ENCODE results near the gene OAT. TPM values are rescaled to one million over a fixed set of nuclear protein-coding genes. Genes with fewer than 3 reads are reported as not detected.

Gene OAT
- total and polyA plus RNA-seq, 4 donors: 25.1 to 255 (median 69.1) TPM

- Histone ChIP-seq H3K36me3 (ENCODE audit: control insufficient read depth in 4 of 4, insufficient read depth in 3 of 4, low read depth in 1 of 4, low read length in 3 of 4) (no peaks in the 10 kb centered on the region), H3K4me3 (ENCODE audit: low read depth in 1 of 3, low read length in 3 of 3) (peak within 1 kb of the TSS; percentile 64 to 94 (median 80)), H3K4me1 (ENCODE audit: control insufficient read depth in 4 of 4, insufficient read depth in 4 of 4, low read length in 3 of 4) (peaks cover 4 to 37% (median 26%) of the 10 kb centered on the region in 4 donors), H3K27ac (ENCODE audit: low read depth in 1 of 2, low read length in 2 of 2) (peak within 1 kb of the TSS; percentile 70 to 90), H3K27me3 (ENCODE audit: control insufficient read depth in 4 of 4, insufficient read depth in 4 of 4, low read length in 3 of 4) (no peaks in the 10 kb centered on the region), H3K9ac (ENCODE audit: low read depth in 1 of 2, low read length in 2 of 2) (peak within 1 kb of the TSS in 1 of 2 donors; percentile 21), H3K9me3 (ENCODE audit: control insufficient read depth in 4 of 4, low read length in 3 of 4) (no peaks in the 10 kb centered on the region)
- TF ChIP-seq SP1 (IDR thresholded peaks at IDR 0.05) (peak; percentile 15), GABPA (IDR thresholded peaks at IDR 0.05 in 1 of 2, conservative IDR thresholded peaks at IDR 0.05 in 1 of 2) (no peak), YY1 (IDR thresholded peaks at IDR 0.05) (no peak), CTCF (IDR thresholded peaks at IDR 0.05; ENCODE audit: low read depth, low read length, missing input control) (peak; percentile 33)
- WGBS: 1% methylated on average over 81 of the region's 81 CpGs
- DNase-seq (ENCODE audit: low spot score): peak; percentile 88
These were observed 43.1 kb upstream of the OAT start, which contains the start of gene LHPP for GRCh38 chr10:124461642-124462347. TSS of gene LHPP (plus strand) at chr10:124461823. CDS start at chr10:124461863, 40 bp downstream.

- Histone ChIP-seq H3K9ac (ENCODE audit: low read depth in 1 of 2, low read length in 2 of 2) (no peak overlapping the region), H3K36me3 (ENCODE audit: control insufficient read depth in 4 of 4, insufficient read depth in 3 of 4, low read depth in 1 of 4, low read length in 3 of 4) (no peaks in the 10 kb centered on the region), H3K9me3 (ENCODE audit: control insufficient read depth in 4 of 4, low read length in 3 of 4) (no peaks in the 10 kb centered on the region), H3K27ac (ENCODE audit: low read depth in 1 of 2, low read length in 2 of 2) (no peak overlapping the region), H3K4me3 (ENCODE audit: low read depth in 1 of 3, low read length in 3 of 3) (no peak overlapping the region), H3K27me3 (ENCODE audit: control insufficient read depth in 4 of 4, insufficient read depth in 4 of 4, low read length in 3 of 4) (peaks cover 0 to 3% (median 0%) of the 10 kb centered on the region in 4 donors), H3K4me1 (ENCODE audit: control insufficient read depth in 4 of 4, insufficient read depth in 4 of 4, low read length in 3 of 4) (peaks cover 2 to 20% (median 13%) of the 10 kb centered on the region in 4 donors)
- no peak for DNase-seq (ENCODE audit: low spot score)
- WGBS: 92% methylated on average over 5 of the region's 5 CpGs
- TF ChIP-seq ATF3 (IDR thresholded peaks at IDR 0.05): no peak
- TF ChIP-seq REST (IDR thresholded peaks at IDR 0.05): no peak
- no peak for TF ChIP-seq JUND (IDR thresholded peaks at IDR 0.05)
- no peak for TF ChIP-seq FOXA2 (IDR thresholded peaks at IDR 0.05)
These were observed 41.4 kb upstream of the OAT start for GRCh38 chr10:124460144-124460543.

DNA sequence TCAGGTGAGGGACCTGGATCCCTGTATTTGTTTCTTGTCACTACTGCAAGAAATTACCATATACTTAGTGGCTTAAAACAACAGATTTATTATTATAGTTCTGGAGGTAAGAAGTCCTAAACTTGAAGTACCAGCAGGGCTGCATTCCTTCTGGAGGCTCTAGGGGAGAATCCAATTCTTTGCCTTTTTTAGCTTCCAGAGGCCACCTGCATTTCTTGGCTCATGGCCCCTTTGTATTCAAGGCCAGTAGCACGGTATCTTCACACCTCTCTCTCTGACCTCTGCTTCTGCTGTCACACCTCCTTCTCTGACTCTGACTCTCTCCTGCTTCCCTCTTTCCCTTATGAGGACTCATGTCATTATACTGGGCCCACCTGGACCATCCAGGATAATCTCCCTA lies 40.7 kb upstream of the OAT start:
- Histone ChIP-seq H3K4me3 (ENCODE audit: low read depth in 1 of 3, low read length in 3 of 3) (no peak overlapping the region), H3K27ac (ENCODE audit: low read depth in 1 of 2, low read length in 2 of 2) (no peak overlapping the region), H3K9me3 (ENCODE audit: control insufficient read depth in 4 of 4, low read length in 3 of 4) (no peaks in the 10 kb centered on the region), H3K27me3 (ENCODE audit: control insufficient read depth in 4 of 4, insufficient read depth in 4 of 4, low read length in 3 of 4) (peaks cover 0 to 4% (median 0%) of the 10 kb centered on the region in 4 donors), H3K9ac (ENCODE audit: low read depth in 1 of 2, low read length in 2 of 2) (no peak overlapping the region), H3K36me3 (ENCODE audit: control insufficient read depth in 4 of 4, insufficient read depth in 3 of 4, low read depth in 1 of 4, low read length in 3 of 4) (no peaks in the 10 kb centered on the region), H3K4me1 (ENCODE audit: control insufficient read depth in 4 of 4, insufficient read depth in 4 of 4, low read length in 3 of 4) (peaks cover 0 to 13% (median 8%) of the 10 kb centered on the region in 4 donors)
- 79% methylated on average over 1 of the region's 1 CpG for WGBS
- no peak for DNase-seq (ENCODE audit: low spot score)
- TF ChIP-seq RXRA (IDR thresholded peaks at IDR 0.05): no peak
- no peak for TF ChIP-seq HNF4A (conservative IDR thresholded peaks at IDR 0.05)
- no peak for TF ChIP-seq YY1 (IDR thresholded peaks at IDR 0.05)
- TF ChIP-seq MAX (IDR thresholded peaks at IDR 0.05): no peak
- TF ChIP-seq, protein P1, sequence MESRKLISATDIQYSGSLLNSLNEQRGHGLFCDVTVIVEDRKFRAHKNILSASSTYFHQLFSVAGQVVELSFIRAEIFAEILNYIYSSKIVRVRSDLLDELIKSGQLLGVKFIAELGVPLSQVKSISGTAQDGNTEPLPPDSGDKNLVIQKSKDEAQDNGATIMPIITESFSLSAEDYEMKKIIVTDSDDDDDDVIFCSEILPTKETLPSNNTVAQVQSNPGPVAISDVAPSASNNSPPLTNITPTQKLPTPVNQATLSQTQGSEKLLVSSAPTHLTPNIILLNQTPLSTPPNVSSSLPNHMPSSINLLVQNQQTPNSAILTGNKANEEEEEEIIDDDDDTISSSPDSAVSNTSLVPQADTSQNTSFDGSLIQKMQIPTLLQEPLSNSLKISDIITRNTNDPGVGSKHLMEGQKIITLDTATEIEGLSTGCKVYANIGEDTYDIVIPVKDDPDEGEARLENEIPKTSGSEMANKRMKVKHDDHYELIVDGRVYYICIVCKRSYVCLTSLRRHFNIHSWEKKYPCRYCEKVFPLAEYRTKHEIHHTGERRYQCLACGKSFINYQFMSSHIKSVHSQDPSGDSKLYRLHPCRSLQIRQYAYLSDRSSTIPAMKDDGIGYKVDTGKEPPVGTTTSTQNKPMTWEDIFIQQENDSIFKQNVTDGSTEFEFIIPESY (IDR thresholded peaks at IDR 0.05): no peak
- no peak for TF ChIP-seq JUND (IDR thresholded peaks at IDR 0.05)
- no peak for TF ChIP-seq CTCF (IDR thresholded peaks at IDR 0.05; ENCODE audit: low read depth, low read length, missing input control)
- no peak for TF ChIP-seq NR2F2 (IDR thresholded peaks at IDR 0.05)
- TF ChIP-seq HNF4G (IDR thresholded peaks at IDR 0.05): no peak
- TF ChIP-seq FOXA1 (IDR thresholded peaks at IDR 0.05): no peak
